ENCODE results near the gene TSPAN14. TPM values are rescaled to one million over a fixed set of nuclear protein-coding genes. Genes with fewer than 3 reads are reported as not detected.

The TSPAN14 gene
- total and polyA plus RNA-seq, 2 experiments from 2014 or later = 17.9 to 40.7 TPM

GRCh38 chr10:80498078-80498832 is 44.1 kb downstream of the TSPAN14 start (continued):
- TF ChIP-seq ZNF462 (CRISPR knock-in tag; IDR thresholded peaks at IDR 0.05) (no peak), EZH2 (IDR thresholded peaks at IDR 0.05; ENCODE audit: low read depth, unreplicated experiment) (no peak), ZNF331 (CRISPR knock-in tag; IDR thresholded peaks at IDR 0.05; ENCODE audit: low read depth) (no peak)

- Mint-ChIP-seq H3K9me3 (no peaks in the 10 kb centered on the region; the same call in 2 of the 3 replicates), H3K27me3 (ENCODE audit: insufficient read depth, low read depth, poor library complexity) (peaks cover 5% of the 10 kb centered on the region), H3K4me1 (peaks cover 47% of the 10 kb centered on the region), H3K4me3 (no peak overlapping the region), H3K27ac (peak overlapping the region; percentile 80), H3K36me3 (ENCODE audit: low read depth) (peaks cover 11% of the 10 kb centered on the region; the same call in 1 of the 3 replicates)
- Histone ChIP-seq H3K4me3 (no peak overlapping the region), H3F3A (replicated peaks; ENCODE audit: low read depth) (no peaks in the 10 kb centered on the region), H3K4me1 (ENCODE audit: insufficient read depth) (peaks cover 13% of the 10 kb centered on the region; the same call in 1 of the 2 replicates), H3K27ac (ENCODE audit: low read depth) (no peak overlapping the region), H3K27me3 (ENCODE audit: insufficient read depth) (no peaks in the 10 kb centered on the region), H3K79me2 (replicated peaks; ENCODE audit: insufficient read depth) (peaks cover 86% of the 10 kb centered on the region), H3K9me2 (ENCODE audit: insufficient read depth) (no peaks in the 10 kb centered on the region), H2AFZ (no peak overlapping the region), H3K36me3 (ENCODE audit: insufficient read depth) (no peaks in the 10 kb centered on the region), H3K4me2 (no peak overlapping the region), H4K20me1 (replicated peaks; ENCODE audit: insufficient read depth) (peaks cover 19% of the 10 kb centered on the region)
- ATAC-seq (peak; percentile 59), DNase-seq (ENCODE audit: low spot score) (no peak)
- TF ChIP-seq EZH2phosphoT487 (IDR thresholded peaks at IDR 0.05; ENCODE audit: unreplicated experiment) (no peak), REST (IDR thresholded peaks at IDR 0.05; ENCODE audit: unreplicated experiment) (no peak), ZNF114 (CRISPR knock-in tag; IDR thresholded peaks at IDR 0.05) (no peak)
Measured at GRCh38 chr10:80498833-80499741, 45.0 kb downstream of the TSPAN14 start.

All from GM23338 (cell line).